ENCODE results near the gene GDI2.

- TF ChIP-seq CTCF (IDR thresholded peaks at IDR 0.05) = no peak
- TF ChIP-seq POLR2A (IDR thresholded peaks at IDR 0.05) = no peak
Measured at GRCh38 chr10:5805260-5805659, 8.0 kb downstream of the GDI2 start.
